Suppressor macrophage treated with lipopolysaccharide for 4 hours (primary cell): ENCODE measurements around the gene CPTP.
A peak's percentile ranks its signal among the peaks of the same experiment; 100 is the strongest.

Experiments
- DNase-seq: peaks from one replicate; pipeline ENCODE4 v3.0.0-alpha.2; 2020

The CPTP gene

DNA sequence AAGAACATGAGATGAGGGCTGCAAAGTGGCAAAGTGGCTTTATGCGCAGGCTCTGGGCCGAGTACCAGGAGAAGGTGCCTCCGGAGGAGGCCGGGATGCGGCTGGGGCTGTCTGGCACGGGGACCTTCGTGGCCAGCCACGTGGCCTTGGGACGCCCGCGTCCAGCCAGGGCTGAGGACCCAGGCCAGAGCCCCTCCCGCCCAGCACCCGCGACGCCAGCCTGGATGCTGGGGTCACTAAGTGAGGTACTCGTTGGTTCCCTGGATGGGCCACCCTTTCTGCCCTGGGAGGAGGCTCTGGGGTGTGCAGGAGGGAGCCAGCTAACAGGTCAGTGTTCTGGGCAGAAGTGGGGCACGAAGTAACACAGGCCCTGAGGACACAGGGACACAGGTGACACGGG lies 31.8 kb upstream of the CPTP start:
- no peak for DNase-seq

GRCh38 chr1:1293263-1294249 lies 31.0 kb upstream of the CPTP start:
- no peak for DNase-seq

GRCh38 chr1:1294250-1294890 lies 30.2 kb upstream of the CPTP start:
- DNase-seq: no peak

GRCh38 chr1:1295154-1295923 lies 29.3 kb upstream of the CPTP start:
- no peak for DNase-seq

DNA sequence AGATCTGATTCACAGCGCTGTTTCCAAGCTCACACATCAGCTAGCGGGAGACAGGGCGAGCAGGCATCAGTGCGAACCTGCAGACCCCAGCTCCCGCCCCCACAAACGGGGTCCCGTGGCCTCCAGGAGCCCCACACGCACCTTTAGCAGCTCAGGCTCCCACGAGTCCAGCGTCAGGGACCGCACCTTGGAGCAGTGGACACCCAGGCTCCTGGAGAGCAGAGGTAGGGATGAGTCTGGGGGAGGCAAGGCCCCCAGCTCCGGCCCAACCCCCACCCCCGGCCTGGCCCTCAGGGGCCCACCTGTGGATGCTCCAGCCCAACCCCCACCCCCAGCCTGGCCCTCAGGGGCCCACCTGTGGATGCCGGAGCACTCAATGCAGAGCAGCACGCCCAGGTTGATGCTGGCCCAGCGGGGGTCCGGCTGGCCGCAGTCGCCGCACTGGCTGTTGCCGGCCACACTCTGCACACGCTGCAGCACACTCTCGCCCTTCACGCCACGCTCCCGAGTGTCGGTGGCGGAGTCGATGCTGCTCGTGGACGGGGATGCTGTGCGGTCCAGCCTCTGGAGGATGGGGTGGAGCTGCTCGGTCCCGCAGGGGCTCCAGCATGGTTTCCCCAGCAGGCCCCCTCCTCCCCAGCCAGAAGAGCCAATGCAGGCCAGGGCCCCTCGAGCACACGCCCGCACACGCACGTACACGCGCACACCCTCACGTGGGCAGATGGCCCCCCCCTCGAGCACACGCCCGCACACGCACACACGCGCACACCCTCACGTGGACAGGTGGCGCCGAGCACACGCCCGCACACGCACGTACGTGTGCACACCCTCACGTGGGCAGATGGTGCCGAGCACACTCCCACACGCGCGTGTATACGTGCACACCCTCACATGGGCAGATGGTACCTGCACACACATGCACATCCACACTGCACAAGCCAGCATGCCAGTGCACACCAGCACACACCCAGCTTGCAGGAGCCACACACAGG lies 28.2 kb upstream of the CPTP start:
- DNase-seq: no peak

DNA sequence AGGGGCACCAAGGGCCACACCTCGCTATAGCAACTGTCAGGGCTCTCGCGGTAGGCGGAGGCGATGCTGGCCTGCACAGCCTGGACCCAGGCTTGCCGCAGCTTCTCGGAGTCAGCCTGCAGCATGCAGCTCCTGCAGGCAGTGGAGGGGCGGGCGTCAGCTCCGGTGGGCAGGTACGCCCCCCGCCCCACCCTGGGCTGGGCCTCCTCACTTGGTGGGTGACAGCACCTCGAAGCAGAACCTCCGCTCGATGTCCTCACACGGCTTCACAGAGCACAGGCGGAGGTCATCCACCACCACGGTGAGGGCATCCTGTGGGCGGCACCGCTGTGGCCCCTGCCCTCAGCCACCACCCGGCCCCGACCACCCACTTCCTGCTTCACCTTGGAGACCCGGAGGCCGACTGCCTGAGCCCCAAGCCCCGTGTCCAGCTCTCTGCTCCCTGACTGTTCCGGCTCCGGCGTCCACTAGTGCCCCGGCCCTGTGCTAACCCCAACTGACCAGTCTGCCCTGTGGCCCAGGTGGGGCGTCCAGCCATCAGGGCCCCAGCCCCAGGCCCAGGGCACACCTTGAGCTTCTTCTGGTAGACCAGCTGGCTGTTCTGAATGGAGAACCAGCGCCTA lies 26.7 kb upstream of the CPTP start:
- no peak for DNase-seq

GRCh38 chr1:1298861-1299685 lies 25.5 kb upstream of the CPTP start:
- no peak for DNase-seq

- no peak for DNase-seq
Observed at GRCh38 chr1:1299686-1300351, 24.8 kb upstream of the CPTP start.

DNA sequence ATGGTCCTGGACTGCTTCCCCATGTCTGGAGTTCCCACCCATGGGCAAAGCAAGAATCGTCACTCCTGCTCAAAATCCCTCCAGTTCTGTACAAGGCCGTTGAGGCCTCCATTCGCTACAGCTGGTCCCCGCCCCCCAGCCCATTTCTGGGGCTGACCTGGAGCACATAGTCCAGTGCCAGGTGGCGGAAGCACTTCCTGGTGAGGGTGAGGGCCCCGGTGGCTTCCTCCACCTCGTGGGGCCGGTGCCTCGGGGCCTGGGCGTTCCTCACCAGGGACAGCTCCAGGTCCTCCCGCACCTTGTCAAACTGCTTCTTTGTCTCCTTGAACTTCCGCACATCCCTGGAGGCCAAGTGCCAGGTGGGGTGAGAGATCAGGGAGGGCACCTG lies 24.3 kb upstream of the CPTP start:
- no peak for DNase-seq

DNA sequence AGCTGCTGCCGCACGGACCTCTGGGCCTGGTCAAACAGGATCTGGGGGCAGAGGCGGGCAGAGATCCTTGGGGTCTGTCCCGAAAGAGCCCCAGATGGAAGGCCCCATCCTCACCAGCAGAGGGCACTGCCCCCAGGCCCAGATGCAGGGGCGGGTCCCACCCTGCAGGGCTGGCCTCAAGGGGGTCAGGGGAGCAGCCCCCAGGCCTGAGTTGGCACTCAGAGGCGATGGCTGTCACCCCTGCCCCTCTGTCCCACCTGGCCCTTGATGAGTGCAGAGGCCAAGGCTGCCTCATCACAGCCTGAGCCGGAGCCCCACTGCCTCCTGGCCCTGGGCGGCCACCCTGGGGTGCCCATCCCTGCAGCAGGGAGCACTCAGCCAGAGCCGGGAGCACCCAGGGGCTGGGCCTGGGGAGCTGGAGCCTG lies 22.6 kb upstream of the CPTP start:
- peak; percentile 12 for DNase-seq

- DNase-seq: no peak
Observed at GRCh38 chr1:1302951-1303509, 21.6 kb upstream of the CPTP start.

- DNase-seq: no peak
Observed at GRCh38 chr1:1303736-1304135, 20.9 kb upstream of the CPTP start.

DNA sequence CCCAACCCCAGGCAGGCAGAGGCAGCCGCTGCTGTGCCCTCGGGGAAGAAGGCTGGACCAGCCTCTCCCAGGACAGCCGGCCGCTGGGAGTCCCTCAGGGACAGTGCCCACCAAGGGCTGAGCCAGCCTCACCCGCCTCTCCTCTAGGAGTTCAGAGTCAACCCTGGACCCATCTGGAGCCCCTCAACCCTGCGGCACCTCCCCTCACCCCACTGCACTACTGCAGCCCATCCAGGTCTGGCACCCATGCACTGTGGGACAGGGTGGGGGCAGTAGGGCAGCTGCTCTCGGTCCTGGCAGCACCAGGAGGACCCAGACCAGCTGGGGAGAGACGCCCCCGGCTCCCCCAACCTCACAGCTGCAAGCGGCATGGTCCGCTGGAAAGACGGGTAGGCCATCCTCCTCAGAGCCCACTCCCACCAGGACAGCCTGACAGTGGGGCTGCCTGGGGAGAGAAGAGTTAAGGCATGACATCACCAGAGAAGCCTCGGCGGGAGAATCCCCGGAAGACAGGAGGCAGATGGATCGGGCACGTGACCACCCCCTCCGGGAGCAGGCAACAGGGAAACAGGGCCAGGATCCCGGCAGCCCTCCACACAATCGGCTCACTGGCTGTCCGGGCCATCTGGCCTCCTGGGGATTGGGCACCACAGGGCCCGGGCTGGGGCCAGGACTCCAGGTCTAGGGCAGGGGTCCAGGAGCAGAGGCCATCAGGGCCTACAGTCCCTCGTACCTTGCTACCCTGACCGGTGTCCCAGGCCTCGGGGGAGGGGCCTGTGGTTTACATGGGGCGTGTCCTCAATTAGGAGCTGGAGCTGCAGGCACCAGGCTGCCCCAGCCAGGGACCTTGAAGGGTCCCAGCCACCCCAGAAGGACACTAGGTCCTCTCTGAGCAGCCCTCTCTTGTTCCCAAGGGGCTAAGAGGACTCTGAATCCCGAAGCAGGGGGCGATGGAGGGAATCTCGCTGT lies 20.0 kb upstream of the CPTP start:
- DNase-seq: peak; percentile 53

DNA sequence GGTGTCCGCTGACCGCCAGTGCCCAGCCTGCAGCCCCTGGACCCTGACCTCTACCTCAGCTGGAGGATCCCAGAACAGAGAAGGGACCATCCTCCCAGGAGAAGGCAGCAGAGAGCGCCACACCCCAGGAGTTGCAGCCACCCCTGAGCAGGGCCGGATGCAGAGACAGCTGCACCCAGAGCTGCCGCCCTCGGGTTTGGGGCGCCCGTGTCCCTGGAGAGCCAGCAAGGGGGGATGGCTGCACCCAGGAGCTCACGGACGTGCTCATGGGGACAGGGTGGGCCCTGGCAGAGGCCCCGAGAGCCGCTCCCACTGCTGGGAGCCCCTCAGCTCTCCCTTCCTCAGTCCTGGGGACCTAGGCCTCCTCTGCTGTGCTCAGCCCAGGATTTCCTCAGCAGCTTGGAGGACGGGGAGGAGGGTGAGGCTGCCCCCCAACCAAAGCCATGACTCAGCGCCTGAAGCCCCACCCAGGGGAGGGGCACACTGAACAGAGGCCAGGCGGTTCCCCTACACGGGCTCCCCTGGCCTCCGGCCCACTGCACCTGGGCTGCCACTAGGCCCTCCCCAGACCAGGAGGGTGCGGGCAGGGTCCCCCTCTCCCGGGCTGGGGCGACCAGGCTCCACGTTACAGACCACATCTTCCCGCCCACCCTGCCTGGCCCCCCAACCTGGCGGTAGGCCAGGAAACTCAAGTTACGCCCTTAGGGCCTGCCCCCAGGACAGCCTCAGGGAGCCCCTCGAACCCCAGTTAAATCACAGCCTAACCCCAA lies 19.1 kb upstream of the CPTP start:
- DNase-seq: peak; percentile 41

GRCh38 chr1:1306070-1306660 lies 18.4 kb upstream of the CPTP start:
- peak; percentile 10 for DNase-seq

DNA sequence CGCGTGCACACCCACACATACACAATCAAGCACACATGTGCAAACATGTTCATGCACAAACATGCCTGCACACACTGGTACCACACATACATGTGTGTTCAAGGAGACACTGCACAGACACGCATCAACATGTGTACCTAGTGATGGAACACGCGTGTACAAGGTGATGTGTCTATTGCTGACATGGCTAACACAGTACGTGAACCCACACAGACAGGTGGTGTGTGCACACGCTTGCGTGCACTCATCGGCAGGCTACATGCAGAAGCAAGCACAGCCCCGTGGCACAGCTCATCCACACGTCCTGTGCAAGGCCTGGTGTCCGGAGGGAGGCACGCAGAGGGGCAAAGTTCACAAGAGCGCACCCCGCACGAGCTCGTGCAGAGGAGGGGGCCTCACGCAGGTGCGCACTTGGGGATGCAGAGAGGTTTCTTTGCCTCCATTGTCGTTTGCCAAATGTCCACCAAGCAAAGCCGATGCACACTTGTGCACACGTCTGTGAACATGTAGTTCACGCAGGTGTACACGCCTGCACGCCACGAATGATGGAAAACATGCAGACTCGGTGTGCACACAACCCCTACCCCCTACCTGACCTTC lies 17.8 kb upstream of the CPTP start:
- peak; percentile 6 for DNase-seq
